HepG2 (cell line): ENCODE measurements around the gene NDUFS6. TPM values are rescaled to one million over a fixed set of nuclear protein-coding genes. Genes with fewer than 3 reads are reported as not detected.
A peak's percentile ranks its signal among the peaks of the same experiment; 100 is the strongest.

ENCODE experiments used
- AHR ChIP-seq: IDR thresholded peaks from 2 replicates; pipeline ENCODE4 v1.6.1; 2018; ENCODE audit warnings: missing genetic modification reagents, missing compliant biosample characterization
- BRCA1 ChIP-seq: sonication (generic); formaldehyde crosslinking; IDR thresholded peaks from 2 replicates; pipeline ENCODE4 v1.4.0; 2020; ENCODE audit warnings: missing genetic modification reagents
- DMAP1 ChIP-seq: IDR thresholded peaks from 2 replicates; pipeline ENCODE4 v1.6.1; 2016
- GABPB1 ChIP-seq: IDR thresholded peaks from 2 replicates; pipeline ENCODE4 v1.6.1; 2016; ENCODE audit warnings: mild to moderate bottlenecking, missing genetic modification reagents, moderate library complexity, missing compliant biosample characterization
- JARID2 ChIP-seq: sonication (generic); formaldehyde crosslinking; IDR thresholded peaks from 2 replicates; pipeline ENCODE4 v1.8.1; 2023; ENCODE audit warnings: missing genetic modification reagents, inconsistent platforms; ENCODE audit not compliant: insufficient replicate concordance
- MYC ChIP-seq: sonication (generic); formaldehyde crosslinking; IDR thresholded peaks from 2 replicates; pipeline ENCODE4 v1.9.0; 2021; ENCODE audit warnings: missing genetic modification reagents, borderline replicate concordance
- NONO ChIP-seq, 2 experiments: fragments of 450-650 bp in 1 of 2; sonication (generic) in 1 of 2; formaldehyde crosslinking in 1 of 2; IDR thresholded peaks in 1 of 2; conservative IDR thresholded peaks in 1 of 2; 2 replicates each; pipeline versions ENCODE4 v1.6.1 to v1.8.0; 2017 to 2022; ENCODE audit warnings: mild to moderate bottlenecking in 1 of 2, missing genetic modification reagents in 1 of 2, moderate library complexity in 1 of 2
- NPAS2 ChIP-seq: sonication (generic); formaldehyde crosslinking; IDR thresholded peaks from 2 replicates; pipeline ENCODE4 v1.8.0; 2022; ENCODE audit warnings: mild to moderate bottlenecking, missing genetic modification reagents, borderline replicate concordance
- POGZ ChIP-seq: sonication (generic); formaldehyde crosslinking; IDR thresholded peaks from 2 replicates; pipeline ENCODE4 v1.4.0; 2020; ENCODE audit warnings: mild to moderate bottlenecking, missing genetic modification reagents
- PPARG ChIP-seq: conservative IDR thresholded peaks from 2 replicates; pipeline ENCODE4 v1.6.1; 2016; ENCODE audit warnings: missing biosample characterization, missing genetic modification reagents
- RAD21 ChIP-seq: fragments of 450-650 bp; formaldehyde crosslinking; IDR thresholded peaks from 2 replicates; pipeline ENCODE4 v1.5.0; 2020; ENCODE audit warnings: mild to moderate bottlenecking
- SALL2 ChIP-seq: sonication (generic); formaldehyde crosslinking; IDR thresholded peaks from 2 replicates; pipeline ENCODE4 v1.8.1; 2023; ENCODE audit warnings: mild to moderate bottlenecking, missing genetic modification reagents, inconsistent platforms
- SNAPC2 ChIP-seq: sonication (generic); formaldehyde crosslinking; IDR thresholded peaks from 2 replicates; pipeline ENCODE4 v1.8.1; 2022; ENCODE audit warnings: mild to moderate bottlenecking, missing genetic modification reagents
- SP140L ChIP-seq: sonication (generic); formaldehyde crosslinking; IDR thresholded peaks from 2 replicates; pipeline ENCODE4 v1.4.0; 2020; ENCODE audit warnings: missing genetic modification reagents, borderline replicate concordance
- TRAFD1 ChIP-seq: sonication (generic); formaldehyde crosslinking; IDR thresholded peaks from 2 replicates; pipeline ENCODE4 v1.5.1; 2020; ENCODE audit warnings: missing genetic modification reagents, mild to moderate bottlenecking, borderline replicate concordance
- ZNF335 ChIP-seq: sonication (generic); formaldehyde crosslinking; IDR thresholded peaks from 2 replicates; pipeline ENCODE4 v1.4.0; 2020; ENCODE audit warnings: missing genetic modification reagents
- ZNF614 ChIP-seq: IDR thresholded peaks from 2 replicates; pipeline ENCODE4 v1.6.1; 2018; ENCODE audit warnings: missing biosample characterization, missing genetic modification reagents, inconsistent platforms, borderline replicate concordance
- ZSCAN31 ChIP-seq: sonication (generic); formaldehyde crosslinking; IDR thresholded peaks from 2 replicates; pipeline ENCODE4 v1.5.0; 2020; ENCODE audit warnings: low read depth, mild to moderate bottlenecking, missing genetic modification reagents
- polyA plus RNA-seq, 8 experiments: library from polyadenylated mRNA; depleted of rRNA in 3 of 8; stranded (reverse) in 7 of 8; unstranded in 1 of 8; fragments of >200 nt; fragmentation: Illumina TruSeq in 4 of 8; extraction: Trizol in 4 of 8; gene quantifications; 2 replicates each; pipeline versions ENCODE4 v1.2.1 to v1.2.3, GENCODE V29; 2011 to 2016; ENCODE audit warnings: low read depth in 4 of 8, missing spikeins in 1 of 8, mixed read lengths in 1 of 8; ENCODE audit not compliant: insufficient read depth in 1 of 8
- total RNA-seq, 5 experiments: library from RNA; depleted of rRNA; stranded (reverse); fragments of >200 nt; fragmentation: Illumina TruSeq; extraction: Trizol; gene quantifications; 2 replicates each; pipeline ENCODE4 v1.2.3, GENCODE V29; 2016; ENCODE audit warnings: low read depth in 1 of 5
- TF ChIP-seq, protein P1 (sequence below): sonication (generic); formaldehyde crosslinking; IDR thresholded peaks from 2 replicates; pipeline ENCODE4 v1.4.0; 2020; ENCODE audit warnings: low read depth, mild to moderate bottlenecking, missing genetic modification reagents
- TF ChIP-seq, protein P2 (sequence below): sonication (generic); formaldehyde crosslinking; IDR thresholded peaks from 2 replicates; pipeline ENCODE4 v1.4.0; 2020; ENCODE audit warnings: mild to moderate bottlenecking, low read depth, missing genetic modification reagents
- TF ChIP-seq, protein P3 (sequence below): IDR thresholded peaks from 2 replicates; pipeline ENCODE4 v1.6.1; 2016; ENCODE audit warnings: missing genetic modification reagents, missing compliant biosample characterization
- TF ChIP-seq, protein P4 (sequence below): sonication (generic); formaldehyde crosslinking; IDR thresholded peaks from 2 replicates; pipeline ENCODE4 v1.4.0; 2020; ENCODE audit warnings: missing genetic modification reagents

The NDUFS6 gene
- total and polyA plus RNA-seq, 2 of the 13 experiments (the other 11 are each of a cell fraction or from before 2014, with no cell fraction given), result 23.7 to 50.4 TPM

DNA sequence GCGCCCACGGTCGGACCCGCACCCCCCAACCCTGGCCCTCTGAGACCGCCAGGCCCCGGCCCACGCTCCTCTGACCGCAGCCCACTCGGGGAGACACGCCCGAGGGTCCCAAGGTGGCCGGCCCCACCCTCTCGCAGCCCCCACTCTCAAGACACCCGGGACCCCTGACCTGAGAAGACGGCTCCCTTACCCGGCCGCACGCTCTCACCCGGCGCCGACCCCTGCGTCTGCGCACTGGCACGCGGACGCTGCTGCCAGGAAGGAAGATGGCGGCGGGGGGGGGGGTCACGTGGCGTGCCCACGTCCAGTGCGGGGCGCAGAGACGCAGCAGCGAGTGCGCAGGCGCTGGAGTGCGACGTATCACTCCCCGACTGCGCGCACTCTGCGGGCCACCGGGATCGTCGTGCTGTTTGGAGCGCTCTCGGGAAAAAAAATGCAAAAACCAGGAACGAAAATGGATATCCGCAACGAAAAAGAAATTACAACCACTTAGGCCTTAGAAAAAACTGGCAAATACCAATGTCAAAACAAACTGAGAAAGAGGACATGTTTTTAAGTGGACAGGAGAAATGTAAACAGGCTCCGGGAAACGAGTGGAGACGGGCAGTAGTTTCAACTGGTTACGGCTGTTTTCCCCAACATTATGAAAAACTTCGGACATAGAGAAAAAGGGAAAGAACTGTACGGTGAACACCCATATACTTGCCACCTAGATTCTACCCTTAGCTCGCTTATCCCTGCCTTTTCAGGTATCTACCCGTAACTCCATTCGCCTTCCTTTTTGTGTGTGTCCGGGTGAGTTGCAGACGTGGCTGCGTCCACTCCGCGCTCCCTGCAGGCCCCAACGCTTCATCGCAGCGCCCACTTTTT lies 1.4 kb upstream of the NDUFS6 start, which contains the start of gene MRPL36 (continued):
- TF ChIP-seq MYC (CRISPR knock-in tag) (peak; percentile 82; the same call in 1 of the 2 replicates), BRCA1 (CRISPR knock-in tag) (0 out of 2 replicates have a peak, but pooled peaks have one; percentile 53), SP140L (CRISPR knock-in tag) (no peak), ZNF614 (CRISPR knock-in tag) (0 out of 2 replicates have a peak, but pooled peaks have one; percentile 26), DMAP1 (peak; percentile 73; the same call in 1 of the 2 replicates), ZSCAN31 (CRISPR knock-in tag) (0 out of 2 replicates have a peak, but pooled peaks have one; percentile 27), AHR (CRISPR knock-in tag) (0 out of 2 replicates have a peak, but pooled peaks have one; percentile 54), JARID2 (CRISPR knock-in tag) (no peak), GABPB1 (CRISPR knock-in tag) (peak; percentile 87), SNAPC2 (CRISPR knock-in tag) (peak; percentile 87; the same call in 1 of the 2 replicates), ZNF335 (CRISPR knock-in tag) (peak; percentile 21; the same call in 1 of the 2 replicates), NONO (IDR thresholded peaks at IDR 0.05) (no peak), NONO (CRISPR knock-in tag; conservative IDR thresholded peaks at IDR 0.05) (peak; percentile 86), SALL2 (CRISPR knock-in tag) (peak; percentile 30; the same call in 1 of the 2 replicates), PPARG (CRISPR knock-in tag) (0 out of 2 replicates have a peak, but pooled peaks have one; percentile 14), POGZ (CRISPR knock-in tag) (peak; percentile 69), TRAFD1 (CRISPR knock-in tag) (no peak), RAD21 (CRISPR knock-in tag) (0 out of 2 replicates have a peak, but pooled peaks have one; percentile 6), NPAS2 (peak; percentile 83; the same call in 1 of the 2 replicates)
- TF ChIP-seq, protein P1, sequence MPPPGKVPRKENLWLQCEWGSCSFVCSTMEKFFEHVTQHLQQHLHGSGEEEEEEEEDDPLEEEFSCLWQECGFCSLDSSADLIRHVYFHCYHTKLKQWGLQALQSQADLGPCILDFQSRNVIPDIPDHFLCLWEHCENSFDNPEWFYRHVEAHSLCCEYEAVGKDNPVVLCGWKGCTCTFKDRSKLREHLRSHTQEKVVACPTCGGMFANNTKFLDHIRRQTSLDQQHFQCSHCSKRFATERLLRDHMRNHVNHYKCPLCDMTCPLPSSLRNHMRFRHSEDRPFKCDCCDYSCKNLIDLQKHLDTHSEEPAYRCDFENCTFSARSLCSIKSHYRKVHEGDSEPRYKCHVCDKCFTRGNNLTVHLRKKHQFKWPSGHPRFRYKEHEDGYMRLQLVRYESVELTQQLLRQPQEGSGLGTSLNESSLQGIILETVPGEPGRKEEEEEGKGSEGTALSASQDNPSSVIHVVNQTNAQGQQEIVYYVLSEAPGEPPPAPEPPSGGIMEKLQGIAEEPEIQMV, result peak; percentile 72
- TF ChIP-seq, protein P2, sequence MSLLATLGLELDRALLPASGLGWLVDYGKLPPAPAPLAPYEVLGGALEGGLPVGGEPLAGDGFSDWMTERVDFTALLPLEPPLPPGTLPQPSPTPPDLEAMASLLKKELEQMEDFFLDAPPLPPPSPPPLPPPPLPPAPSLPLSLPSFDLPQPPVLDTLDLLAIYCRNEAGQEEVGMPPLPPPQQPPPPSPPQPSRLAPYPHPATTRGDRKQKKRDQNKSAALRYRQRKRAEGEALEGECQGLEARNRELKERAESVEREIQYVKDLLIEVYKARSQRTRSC (CRISPR knock-in tag), result no peak
- TF ChIP-seq, protein P3, sequence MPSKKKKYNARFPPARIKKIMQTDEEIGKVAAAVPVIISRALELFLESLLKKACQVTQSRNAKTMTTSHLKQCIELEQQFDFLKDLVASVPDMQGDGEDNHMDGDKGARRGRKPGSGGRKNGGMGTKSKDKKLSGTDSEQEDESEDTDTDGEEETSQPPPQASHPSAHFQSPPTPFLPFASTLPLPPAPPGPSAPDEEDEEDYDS (CRISPR knock-in tag), result peak; percentile 48; the same call in 1 of the 2 replicates
- TF ChIP-seq, protein P4, sequence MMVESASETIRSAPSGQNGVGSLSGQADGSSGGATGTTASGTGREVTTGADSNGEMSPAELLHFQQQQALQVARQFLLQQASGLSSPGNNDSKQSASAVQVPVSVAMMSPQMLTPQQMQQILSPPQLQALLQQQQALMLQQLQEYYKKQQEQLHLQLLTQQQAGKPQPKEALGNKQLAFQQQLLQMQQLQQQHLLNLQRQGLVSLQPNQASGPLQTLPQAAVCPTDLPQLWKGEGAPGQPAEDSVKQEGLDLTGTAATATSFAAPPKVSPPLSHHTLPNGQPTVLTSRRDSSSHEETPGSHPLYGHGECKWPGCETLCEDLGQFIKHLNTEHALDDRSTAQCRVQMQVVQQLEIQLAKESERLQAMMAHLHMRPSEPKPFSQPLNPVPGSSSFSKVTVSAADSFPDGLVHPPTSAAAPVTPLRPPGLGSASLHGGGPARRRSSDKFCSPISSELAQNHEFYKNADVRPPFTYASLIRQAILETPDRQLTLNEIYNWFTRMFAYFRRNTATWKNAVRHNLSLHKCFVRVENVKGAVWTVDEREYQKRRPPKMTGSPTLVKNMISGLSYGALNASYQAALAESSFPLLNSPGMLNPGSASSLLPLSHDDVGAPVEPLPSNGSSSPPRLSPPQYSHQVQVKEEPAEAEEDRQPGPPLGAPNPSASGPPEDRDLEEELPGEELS (CRISPR knock-in tag), result peak; percentile 43; the same call in 1 of the 2 replicates
